Left lung (tissue), 10 donors: ENCODE data around the gene EZH1. TPM values are rescaled to one million over a fixed set of nuclear protein-coding genes. Genes with fewer than 3 reads are reported as not detected.

ENCODE experiments used
- ATAC-seq: fragments of 200-7000 bp; cut with Tn5 transposase; one replicate; pipeline ENCODE4 v1.9.1; 2020; ENCODE audit warnings: moderate library complexity
- DNase-seq, 4 donors: peaks; one replicate each; pipeline ENCODE4 v3.0.0-alpha.2; 2013 to 2020
- H3K27ac ChIP-seq, 2 donors: fragments of 200-600 bp; sonication (generic) in 1 of 2; one replicate each; pipeline versions ENCODE4 v1.5.0 to v1.8.0; 2020 to 2021
- H3K27me3 ChIP-seq, 2 donors: fragments of 200-600 bp; sonication (generic) in 1 of 2; one replicate each; pipeline versions ENCODE4 v1.5.0 to v1.8.0; 2020 to 2021
- H3K36me3 ChIP-seq, 2 donors: fragments of 200-600 bp; sonication (generic) in 1 of 2; one replicate each; pipeline versions ENCODE4 v1.5.0 to v1.8.0; 2020 to 2021
- H3K4me1 ChIP-seq, 2 donors: fragments of 200-600 bp; one replicate each; pipeline ENCODE4 v1.8.0; 2021
- H3K4me3 ChIP-seq, 2 donors: fragments of 200-600 bp; sonication (generic) in 1 of 2; one replicate each; pipeline versions ENCODE4 v1.5.0 to v1.8.0; 2020 to 2021; ENCODE audit warnings: mild to moderate bottlenecking in 1 of 2
- H3K9me3 ChIP-seq, 2 donors: fragments of 200-600 bp; sonication (generic) in 1 of 2; one replicate each; pipeline versions ENCODE4 v1.5.0 to v1.8.0; 2020 to 2021
- intact Hi-C, 2 donors: fragments of 100-400 bp; cut with DNase I; formaldehyde crosslinking; loops; one replicate each; pipeline versions ENCODE4 v1.11.2 to v1.14.2; 2022
- polyA plus RNA-seq, 6 donors: library from polyadenylated mRNA; unstranded; fragments of 120-200 nt; gene quantifications; one replicate each; pipeline ENCODE4 v1.2.1, GENCODE V29; 2013; ENCODE audit not compliant: insufficient read length in 6 of 6
- total RNA-seq, 2 donors: library from RNA; stranded (reverse); fragmentation: NEBNext Ultra II Directional; extraction: Animal tissue kit (Norgen Biotek cat#: 25700); gene quantifications; one replicate each; pipeline ENCODE4 v1.2.1, GENCODE V29; 2021
- TF ChIP-seq, protein P1 (sequence below), 2 donors: fragments of 200-600 bp; sonication (generic) in 1 of 2; IDR thresholded peaks; one replicate each; pipeline versions ENCODE4 v1.5.0 to v1.8.0; 2021; ENCODE audit warnings: antibody characterized with exemption in 2 of 2
- donor health status: DM: no; HTN: yes; CAD: no.
- donor health status: DM: no; HTN: no; CAD: no.

EZH1 gene
- total and polyA plus RNA-seq, 8 donors = 31.5 to 45.9 (median 36.8) TPM

DNA sequence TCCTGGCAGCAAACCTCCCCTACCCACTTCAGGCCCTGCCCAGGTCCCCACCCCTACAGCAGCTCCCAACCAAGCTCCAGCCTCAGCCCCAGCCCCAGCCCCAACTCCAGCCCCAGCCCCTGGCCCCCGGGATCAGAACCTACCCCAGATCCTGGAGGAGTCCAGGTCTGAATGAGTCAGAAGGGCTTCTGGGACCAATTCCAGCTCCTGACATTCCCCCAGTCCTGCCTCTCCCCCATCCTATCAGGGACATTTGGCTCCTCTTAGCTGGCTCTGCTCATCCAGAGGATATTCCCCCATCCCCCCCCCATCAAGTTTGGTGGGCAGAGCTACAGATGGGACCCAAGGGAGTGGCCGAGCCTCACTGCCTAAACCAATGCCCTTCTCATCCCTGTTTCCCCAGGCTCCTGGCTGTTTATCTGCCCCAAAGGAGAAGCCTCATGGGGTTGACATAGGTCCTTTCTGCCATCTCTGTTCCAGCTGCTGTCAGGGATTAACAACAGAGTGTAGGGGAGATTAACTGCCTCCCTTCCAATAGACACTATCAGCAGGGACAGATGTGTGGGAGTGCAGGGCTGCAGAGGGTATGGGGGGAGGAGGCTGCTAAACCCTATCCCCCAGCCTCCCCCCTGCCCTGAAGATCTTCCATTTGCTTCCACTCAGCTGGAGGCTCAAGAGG, 46.0 kb downstream of the EZH1 start:
- Histone ChIP-seq H3K4me3 (no peak overlapping the region), H3K9me3 (no peaks in the 10 kb centered on the region), H3K4me1 (no peaks in the 10 kb centered on the region), H3K27ac (no peak overlapping the region), H3K27me3 (no peaks in the 10 kb centered on the region), H3K36me3 (peaks cover 0 to 77% of the 10 kb centered on the region in 2 donors)
- intact Hi-C loops = no loop called here
- peak in 1 of 4 donors; percentile 37 for DNase-seq
- peak; percentile 41 for ATAC-seq
- TF ChIP-seq, protein P1, sequence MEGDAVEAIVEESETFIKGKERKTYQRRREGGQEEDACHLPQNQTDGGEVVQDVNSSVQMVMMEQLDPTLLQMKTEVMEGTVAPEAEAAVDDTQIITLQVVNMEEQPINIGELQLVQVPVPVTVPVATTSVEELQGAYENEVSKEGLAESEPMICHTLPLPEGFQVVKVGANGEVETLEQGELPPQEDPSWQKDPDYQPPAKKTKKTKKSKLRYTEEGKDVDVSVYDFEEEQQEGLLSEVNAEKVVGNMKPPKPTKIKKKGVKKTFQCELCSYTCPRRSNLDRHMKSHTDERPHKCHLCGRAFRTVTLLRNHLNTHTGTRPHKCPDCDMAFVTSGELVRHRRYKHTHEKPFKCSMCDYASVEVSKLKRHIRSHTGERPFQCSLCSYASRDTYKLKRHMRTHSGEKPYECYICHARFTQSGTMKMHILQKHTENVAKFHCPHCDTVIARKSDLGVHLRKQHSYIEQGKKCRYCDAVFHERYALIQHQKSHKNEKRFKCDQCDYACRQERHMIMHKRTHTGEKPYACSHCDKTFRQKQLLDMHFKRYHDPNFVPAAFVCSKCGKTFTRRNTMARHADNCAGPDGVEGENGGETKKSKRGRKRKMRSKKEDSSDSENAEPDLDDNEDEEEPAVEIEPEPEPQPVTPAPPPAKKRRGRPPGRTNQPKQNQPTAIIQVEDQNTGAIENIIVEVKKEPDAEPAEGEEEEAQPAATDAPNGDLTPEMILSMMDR (IDR thresholded peaks at IDR 0.05) = no peak

DNA sequence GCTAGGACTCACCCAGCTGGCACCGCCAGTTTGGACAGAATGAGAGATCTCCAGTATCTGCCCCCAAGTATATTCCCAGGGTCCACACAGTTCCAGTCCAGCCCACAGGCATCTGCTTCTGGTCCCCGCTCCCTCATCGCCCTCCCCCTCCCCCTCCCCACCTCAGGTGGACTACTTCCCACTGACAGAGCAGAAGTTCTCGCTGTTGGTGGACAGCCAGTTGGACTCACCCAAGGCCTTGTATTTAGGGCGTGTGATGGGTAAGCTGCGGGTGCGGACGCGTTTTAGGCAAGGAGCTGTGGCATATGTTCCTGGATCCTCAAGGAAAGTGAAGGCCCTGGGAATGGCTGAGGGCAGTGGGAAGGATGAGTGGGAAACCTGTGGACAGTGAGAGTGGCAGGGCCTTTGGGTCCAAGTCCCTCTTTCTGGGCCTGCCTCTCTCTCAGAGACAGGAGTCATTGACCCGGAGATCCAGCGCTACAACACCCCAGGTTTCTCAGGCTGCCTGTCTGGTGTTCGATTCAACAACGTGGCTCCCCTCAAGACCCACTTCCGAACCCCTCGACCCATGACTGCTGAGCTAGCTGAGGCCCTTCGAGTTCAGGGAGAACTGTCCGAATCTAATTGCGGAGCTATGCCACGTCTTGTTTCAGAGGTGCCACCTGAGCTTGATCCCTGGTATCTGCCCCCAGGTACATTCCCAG, 47.6 kb downstream of the EZH1 start:
- intact Hi-C loops = no loop called here

DNA sequence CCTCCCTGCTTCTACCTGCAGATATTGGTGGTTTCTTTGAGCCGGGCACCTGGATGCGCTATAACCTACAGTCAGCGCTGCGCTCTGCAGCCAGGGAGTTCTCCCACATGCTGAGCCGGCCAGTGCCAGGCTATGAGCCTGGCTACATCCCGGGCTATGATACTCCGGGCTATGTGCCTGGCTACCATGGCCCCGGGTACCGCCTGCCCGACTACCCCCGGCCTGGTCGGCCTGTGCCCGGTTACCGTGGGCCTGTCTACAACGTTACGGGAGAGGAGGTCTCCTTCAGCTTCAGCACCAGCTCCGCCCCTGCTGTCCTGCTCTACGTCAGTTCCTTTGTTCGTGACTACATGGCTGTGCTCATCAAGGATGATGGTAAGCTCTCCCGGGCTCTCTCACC, 49.3 kb downstream of the EZH1 start:
- intact Hi-C loops = no loop called here
- H3K27me3 ChIP-seq = no peaks in the 10 kb centered on the region
- H3K4me1 ChIP-seq = no peaks in the 10 kb centered on the region
- H3K36me3 ChIP-seq = peaks cover 0 to 53% of the 10 kb centered on the region in 2 donors
- no peak overlapping the region for H3K4me3 ChIP-seq
- peak in 1 of 4 donors; percentile 12 for DNase-seq
- no peak overlapping the region for H3K27ac ChIP-seq
- no peaks in the 10 kb centered on the region for H3K9me3 ChIP-seq
- TF ChIP-seq, protein P1 (IDR thresholded peaks at IDR 0.05) = no peak
- no peak for ATAC-seq

More for the DNA sequence above, 47.6 kb downstream of the EZH1 start:
- H3K27me3 ChIP-seq = no peaks in the 10 kb centered on the region
- H3K4me1 ChIP-seq = no peaks in the 10 kb centered on the region
- ATAC-seq (no peak), DNase-seq (peak in 1 of 4 donors; percentile 14)
- H3K27ac ChIP-seq = no peak overlapping the region
- TF ChIP-seq, protein P1 (IDR thresholded peaks at IDR 0.05) = no peak
- H3K4me3 ChIP-seq = no peak overlapping the region
- H3K9me3 ChIP-seq = no peaks in the 10 kb centered on the region
- peaks cover 0 to 60% of the 10 kb centered on the region in 2 donors for H3K36me3 ChIP-seq

DNA sequence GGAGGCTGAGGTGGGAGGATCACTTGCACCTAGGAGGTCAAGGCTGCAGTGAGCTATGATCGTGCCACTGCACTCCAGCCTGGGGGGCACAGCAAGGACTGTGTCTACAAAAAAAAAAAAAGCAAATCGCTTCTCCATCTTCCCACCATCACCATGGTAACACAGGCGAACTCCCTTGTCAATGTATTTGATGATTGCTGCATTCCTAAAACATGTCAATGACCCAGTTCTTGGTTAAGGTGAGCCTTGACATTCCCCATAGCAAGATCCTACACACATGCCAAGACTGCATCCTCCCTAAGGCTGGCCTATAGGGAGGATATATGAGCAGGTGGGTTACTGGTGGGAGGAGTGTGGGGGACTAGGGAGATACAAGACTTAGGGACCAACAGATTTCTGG, 50.3 kb downstream of the EZH1 start:
- H3K27me3 ChIP-seq = no peaks in the 10 kb centered on the region
- TF ChIP-seq, protein P1 (IDR thresholded peaks at IDR 0.05) = no peak
- H3K36me3 ChIP-seq = peaks cover 0 to 43% of the 10 kb centered on the region in 2 donors
- no peaks in the 10 kb centered on the region for H3K4me1 ChIP-seq
- no peak overlapping the region for H3K4me3 ChIP-seq
- intact Hi-C loops = no loop called here
- no peak overlapping the region for H3K27ac ChIP-seq
- ATAC-seq (no peak), DNase-seq (peak in 1 of 4 donors; percentile 14)
- H3K9me3 ChIP-seq = no peaks in the 10 kb centered on the region

DNA sequence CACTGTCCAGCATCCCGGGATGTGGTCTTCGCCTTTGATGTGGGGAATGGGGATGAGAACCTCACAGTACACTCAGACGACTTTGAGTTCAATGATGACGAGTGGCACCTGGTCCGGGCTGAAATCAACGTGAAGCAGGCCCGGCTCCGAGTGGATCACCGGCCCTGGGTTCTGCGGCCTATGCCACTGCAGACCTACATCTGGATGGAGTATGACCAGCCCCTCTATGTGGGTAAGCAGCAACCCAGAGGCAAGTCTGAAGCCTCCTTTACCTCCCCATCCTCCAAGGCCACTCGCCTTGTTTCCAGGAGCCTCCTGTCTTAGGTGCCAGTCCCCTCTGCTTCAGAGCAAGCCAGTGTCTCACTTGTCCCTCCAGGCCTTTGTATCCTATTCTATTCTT, 52.4 kb downstream of the EZH1 start:
- intact Hi-C loops = no loop called here
- H3K4me3 ChIP-seq = no peak overlapping the region
- TF ChIP-seq, protein P1 (IDR thresholded peaks at IDR 0.05) = no peak
- no peaks in the 10 kb centered on the region for H3K27me3 ChIP-seq
- ATAC-seq = no peak
- peaks cover 0 to 37% of the 10 kb centered on the region in 2 donors for H3K36me3 ChIP-seq
- H3K27ac ChIP-seq = no peak overlapping the region
- no peaks in the 10 kb centered on the region for H3K4me1 ChIP-seq
- DNase-seq = no peak
- H3K9me3 ChIP-seq = no peaks in the 10 kb centered on the region
